A172 (cell line): ENCODE results near the gene STRC. TPM values are rescaled to one million over a fixed set of nuclear protein-coding genes. Genes with fewer than 3 reads are reported as not detected.
"Not testable (repeated sequence)": the region's sequence is repeated elsewhere in the genome, so short reads cannot be mapped to it uniquely, and the experiment has no call there.

Source experiments
- DNase-seq: peaks from one replicate; pipeline ENCODE4 v3.0.0-alpha.2; 2015; ENCODE audit warnings: low spot score
- total RNA-seq: library from RNA; depleted of rRNA; stranded (reverse); fragments of >200 nt; shearing (Covaris generic); gene quantifications from 2 replicates; pipeline ENCODE4 v1.2.3, GENCODE V29; 2014; rRNA removed

Gene STRC
- total RNA-seq, 1 experiment from 2014 or later, result not detected

DNA sequence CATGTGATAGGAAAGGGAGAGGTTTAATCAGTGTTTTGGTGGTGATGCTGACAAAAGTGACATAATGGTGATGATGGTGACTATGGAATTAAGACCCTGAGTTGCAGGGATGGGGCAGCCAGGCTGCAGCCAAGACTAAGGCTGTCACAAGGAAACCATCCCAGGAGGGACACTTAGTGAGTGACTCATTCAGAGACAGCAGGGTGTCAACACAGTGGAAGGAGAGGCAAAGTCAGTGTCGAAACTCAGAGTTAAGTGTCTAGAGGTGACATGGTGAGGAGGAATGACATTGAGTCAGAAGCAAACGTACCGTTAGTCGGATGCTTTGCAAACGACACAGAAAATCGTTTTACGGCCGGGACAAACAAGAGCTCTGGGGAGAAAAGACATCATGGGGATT is 54.8 kb downstream of the STRC start:
- DNase-seq, result not testable (repeated sequence)

DNA sequence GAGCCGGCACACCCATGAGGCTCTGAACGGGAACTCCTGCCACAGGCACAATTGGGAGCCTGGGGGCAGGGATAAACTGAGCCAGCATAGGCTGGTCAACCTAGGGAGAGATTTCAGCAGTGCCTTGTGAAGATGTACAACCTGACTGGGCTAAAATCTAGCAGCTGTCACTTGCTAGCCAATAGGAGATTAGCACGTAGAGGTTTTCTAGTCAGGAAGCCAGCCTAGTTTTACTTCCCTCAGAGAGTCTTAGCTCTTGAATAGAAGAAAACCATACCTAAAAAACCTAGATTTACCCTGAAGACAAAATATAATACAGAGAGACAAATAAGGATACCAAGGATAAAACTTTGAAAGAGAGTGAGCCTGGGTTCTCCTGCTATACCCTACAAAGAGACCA is 55.8 kb downstream of the STRC start:
- not testable (repeated sequence) for DNase-seq

DNA sequence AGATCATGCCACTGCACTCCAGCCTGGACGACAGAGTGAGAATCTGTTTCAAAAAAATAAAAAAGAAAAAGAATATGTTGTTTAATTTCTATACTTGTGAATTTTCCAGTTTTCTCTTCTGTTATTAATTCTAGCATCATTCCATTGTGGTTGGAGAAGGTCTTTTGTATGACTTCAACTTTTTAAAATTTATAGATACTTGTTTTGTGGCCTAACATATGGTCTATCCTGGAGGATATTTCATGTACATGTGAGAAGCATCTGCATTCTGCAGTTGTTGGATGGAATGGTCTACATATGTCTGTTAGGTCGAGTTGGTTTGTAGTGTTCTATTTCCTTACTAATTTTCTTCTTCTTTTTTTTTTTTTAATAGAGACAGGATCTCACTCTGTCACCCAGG is 65.6 kb downstream of the STRC start:
- no peak for DNase-seq

DNA sequence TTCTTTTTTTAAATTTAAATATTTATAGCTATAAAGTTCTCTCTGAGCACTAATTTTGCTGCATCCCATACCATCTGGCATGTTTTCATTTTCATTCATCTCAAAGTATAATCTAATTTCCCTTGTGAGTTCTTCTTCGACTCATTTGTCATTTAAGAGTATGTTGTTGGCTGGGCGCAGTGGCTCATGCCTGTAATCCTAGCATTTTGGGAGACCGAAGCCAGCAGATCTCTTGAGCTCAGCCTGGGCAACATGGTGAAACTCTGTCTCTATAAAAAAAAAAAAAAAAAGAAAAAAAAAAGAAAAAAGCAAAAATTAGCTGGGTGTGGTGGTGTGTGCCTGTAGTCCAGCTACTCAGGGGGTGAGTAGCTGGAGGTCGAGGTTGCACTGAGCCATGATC is 66.3 kb downstream of the STRC start:
- no peak for DNase-seq

DNA sequence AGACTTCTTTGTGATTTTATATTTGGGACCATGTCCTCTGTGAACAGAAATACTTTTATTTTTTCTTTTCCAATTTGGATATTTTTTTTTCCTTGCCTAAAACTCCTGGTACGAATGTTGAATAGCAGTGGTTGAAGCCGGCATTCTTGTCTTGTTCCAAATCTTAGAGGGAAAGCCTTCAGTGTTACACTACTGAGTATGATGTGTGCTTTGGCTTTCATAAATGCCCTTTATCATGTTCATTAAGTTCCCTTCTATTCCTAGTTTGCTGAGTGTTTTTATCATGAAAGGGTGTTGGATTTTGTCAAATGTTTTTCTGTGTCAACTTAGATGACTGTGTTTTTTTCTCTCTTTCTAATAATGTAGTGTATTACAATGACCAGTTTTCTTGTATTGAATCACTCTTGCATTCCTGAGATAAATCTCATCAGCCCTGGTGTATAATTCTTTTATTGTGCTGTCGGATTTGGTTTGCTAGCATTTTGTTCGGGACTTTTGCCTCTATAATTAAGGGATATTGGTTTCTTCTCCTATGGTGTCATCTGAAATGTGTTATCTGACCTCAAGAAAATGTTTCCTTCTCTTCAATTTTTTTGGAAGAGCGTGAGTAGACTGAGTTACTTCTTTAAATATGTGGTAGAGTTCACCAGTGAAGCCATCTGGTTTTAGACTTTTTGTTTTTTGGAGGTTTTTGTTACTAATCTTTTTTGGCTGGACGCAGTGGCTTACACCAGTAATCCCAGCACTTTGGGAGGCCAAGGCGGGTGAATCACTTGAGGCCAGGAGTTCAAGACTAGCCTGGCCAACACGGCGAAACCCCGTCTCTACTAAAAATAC is 67.9 kb downstream of the STRC start:
- DNase-seq, result no peak

Other genes starting within 250 kb of the STRC start
- 3.4 and 6.6 TPM in 2 replicates for gene ZSCAN29, start 247.8 kb downstream of the STRC start, total RNA-seq
- gene TUBGCP4, start 247.7 kb downstream of the STRC start, total RNA-seq, result 9.0 and 11.2 TPM in 2 replicates
- gene TP53BP1, start 125.6 kb downstream of the STRC start, total RNA-seq, result 42.3 and 43.7 TPM in 2 replicates
- 45.0 and 53.1 TPM in 2 replicates for gene MAP1A, start 101.2 kb downstream of the STRC start, total RNA-seq
- 5.5 and 11.8 TPM in 2 replicates for gene PPIP5K1, start 28.6 kb downstream of the STRC start, total RNA-seq
- not detected in 2 replicates for gene CKMT1B, start 24.8 kb downstream of the STRC start, total RNA-seq
- 0.47 and 0.60 TPM in 2 replicates for gene CATSPER2, start 30.0 kb upstream of the STRC start, total RNA-seq
- not detected in 2 replicates for gene CKMT1A, start 75.1 kb upstream of the STRC start, total RNA-seq
- gene PDIA3, start 127.6 kb upstream of the STRC start, total RNA-seq, result 187 and 217 TPM in 2 replicates
- 3.6 and 6.1 TPM in 2 replicates for gene ELL3, start 158.2 kb upstream of the STRC start, total RNA-seq
- gene SERF2, start 173.5 kb upstream of the STRC start, total RNA-seq, result 361 and 697 TPM in 2 replicates
- gene SERINC4, start 181.4 kb upstream of the STRC start, total RNA-seq, result not detected in 2 replicates
- 11.4 and 24.3 TPM in 2 replicates for gene HYPK, start 181.8 kb upstream of the STRC start, total RNA-seq
- 34.3 and 34.5 TPM in 2 replicates for gene MFAP1, start 205.9 kb upstream of the STRC start, total RNA-seq
- 36.0 and 51.1 TPM in 2 replicates for gene WDR76, start 208.2 kb upstream of the STRC start, total RNA-seq